Testis (tissue), 3 donors: Measurements from ENCODE around the gene COL15A1. TPM values are rescaled to one million over a fixed set of nuclear protein-coding genes. Genes with fewer than 3 reads are reported as not detected.

Experiments
- DNase-seq: peaks from one replicate; pipeline ENCODE4 v3.0.0-alpha.2; 2019
- H3K27ac ChIP-seq, 2 donors: fragments of 200-600 bp; sonication (generic); one replicate each; pipeline ENCODE4 v1.5.1; 2019
- H3K27me3 ChIP-seq: fragments of 200-600 bp; sonication (generic); one replicate; pipeline ENCODE4 v1.5.1; 2019
- H3K36me3 ChIP-seq: fragments of 200-600 bp; sonication (generic); one replicate; pipeline ENCODE4 v1.5.1; 2017; ENCODE audit warnings: low read depth; ENCODE audit errors: missing control alignments
- H3K4me1 ChIP-seq: fragments of 200-600 bp; sonication (generic); one replicate; pipeline ENCODE4 v1.5.1; 2019
- H3K4me3 ChIP-seq, 2 donors: fragments of 200-600 bp; sonication (generic); one replicate each; pipeline ENCODE4 v1.5.1; 2017 to 2019
- H3K9me3 ChIP-seq: fragments of 200-600 bp; sonication (generic); one replicate; pipeline ENCODE4 v1.5.1; 2017
- POLR2A ChIP-seq: fragments of 450-650 bp; IDR thresholded peaks from one replicate; pipeline ENCODE4 v1.6.1; 2017; ENCODE audit warnings: antibody characterized with exemption, mild to moderate bottlenecking, moderate library complexity
- WGBS, 2 donors: methylation state at CpG; one replicate each; pipeline ENCODE4 v1.1.5; 2018; 5-methylcytosine and 5-hydroxymethylcytosine counted together
- intact Hi-C: fragments of 100-400 bp; cut with DNase I; formaldehyde crosslinking; loops from one replicate; pipeline ENCODE4 v1.15.1; 2023; ENCODE audit warnings: low total_unique reads
- polyA plus RNA-seq: library from polyadenylated mRNA; stranded (reverse); fragments of 350-450 nt; fragmentation: Illumina TruSeq; extraction: RNeasy Lipid Tissue Mini Kit (QIAGEN cat#74804); gene quantifications from one replicate; pipeline ENCODE4 v1.2.3, GENCODE V29; 2014; ENCODE audit warnings: low read depth, low replicate concordance; ENCODE audit not compliant: insufficient read depth
- total RNA-seq, 2 donors: library from RNA; depleted of rRNA; stranded (reverse); fragments of >200 nt; gene quantifications; one replicate each; pipeline ENCODE4 v1.2.3, GENCODE V29; 2016
- TF ChIP-seq, protein P1 (sequence below), 3 experiments: fragments of 450-650 bp in 2 of 3; fragments of 200-600 bp in 1 of 3; sonication (generic) in 1 of 3; IDR thresholded peaks; one replicate each; pipeline ENCODE4 v1.5.1; 2016 to 2019; ENCODE audit warnings: antibody characterized with exemption in 3 of 3, mild to moderate bottlenecking in 2 of 3, moderate library complexity in 1 of 3

Gene COL15A1
- total and polyA plus RNA-seq, 3 donors from 2014 or later: 37.2 to 55.5 (median 49.4) TPM

- no peaks in the 10 kb centered on the region for H3K4me1 ChIP-seq
Measured at GRCh38 chr9:98953581-98954243, 10.0 kb downstream of the COL15A1 start.

GRCh38 chr9:98954244-98954610 lies 10.5 kb downstream of the COL15A1 start:
- intact Hi-C loops: no loop called here
- TF ChIP-seq, protein P1, sequence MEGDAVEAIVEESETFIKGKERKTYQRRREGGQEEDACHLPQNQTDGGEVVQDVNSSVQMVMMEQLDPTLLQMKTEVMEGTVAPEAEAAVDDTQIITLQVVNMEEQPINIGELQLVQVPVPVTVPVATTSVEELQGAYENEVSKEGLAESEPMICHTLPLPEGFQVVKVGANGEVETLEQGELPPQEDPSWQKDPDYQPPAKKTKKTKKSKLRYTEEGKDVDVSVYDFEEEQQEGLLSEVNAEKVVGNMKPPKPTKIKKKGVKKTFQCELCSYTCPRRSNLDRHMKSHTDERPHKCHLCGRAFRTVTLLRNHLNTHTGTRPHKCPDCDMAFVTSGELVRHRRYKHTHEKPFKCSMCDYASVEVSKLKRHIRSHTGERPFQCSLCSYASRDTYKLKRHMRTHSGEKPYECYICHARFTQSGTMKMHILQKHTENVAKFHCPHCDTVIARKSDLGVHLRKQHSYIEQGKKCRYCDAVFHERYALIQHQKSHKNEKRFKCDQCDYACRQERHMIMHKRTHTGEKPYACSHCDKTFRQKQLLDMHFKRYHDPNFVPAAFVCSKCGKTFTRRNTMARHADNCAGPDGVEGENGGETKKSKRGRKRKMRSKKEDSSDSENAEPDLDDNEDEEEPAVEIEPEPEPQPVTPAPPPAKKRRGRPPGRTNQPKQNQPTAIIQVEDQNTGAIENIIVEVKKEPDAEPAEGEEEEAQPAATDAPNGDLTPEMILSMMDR (IDR thresholded peaks at IDR 0.05): no peak
- TF ChIP-seq POLR2A: no peak
- Histone ChIP-seq H3K36me3 (no peaks in the 10 kb centered on the region), H3K27me3 (no peaks in the 10 kb centered on the region), H3K4me3 (no peak overlapping the region), H3K27ac (no peak overlapping the region), H3K4me1 (peaks cover 2% of the 10 kb centered on the region), H3K9me3 (no peaks in the 10 kb centered on the region)
- 68 to 71% methylated on average over 2 of the region's 2 CpGs for WGBS, 2 donors
- no peak for DNase-seq

More at GRCh38 chr9:98953581-98954243, 10.0 kb downstream of the COL15A1 start:
- Histone ChIP-seq H3K27ac (peak overlapping the region in 1 of 2 donors; percentile 47), H3K4me3 (no peak overlapping the region), H3K9me3 (no peaks in the 10 kb centered on the region), H3K27me3 (no peaks in the 10 kb centered on the region), H3K36me3 (no peaks in the 10 kb centered on the region)
- no peak for TF ChIP-seq POLR2A
- TF ChIP-seq, protein P1 (IDR thresholded peaks at IDR 0.05): no peak
- DNase-seq: no peak
- intact Hi-C loops: no loop called here
- 61 to 69% methylated on average over 2 of the region's 2 CpGs for WGBS, 2 donors

GRCh38 chr9:98955259-98955658 lies 11.6 kb downstream of the COL15A1 start:
- H3K4me1 ChIP-seq: peaks cover 10% of the 10 kb centered on the region
- no peak for DNase-seq
- intact Hi-C loops: no loop called here
- 73 to 81% methylated on average over 3 of the region's 3 CpGs for WGBS, 2 donors
- no peaks in the 10 kb centered on the region for H3K27me3 ChIP-seq
- H3K36me3 ChIP-seq: no peaks in the 10 kb centered on the region
- TF ChIP-seq POLR2A: no peak
- TF ChIP-seq, protein P1 (IDR thresholded peaks at IDR 0.05): no peak
- H3K9me3 ChIP-seq: no peaks in the 10 kb centered on the region
- H3K27ac ChIP-seq: no peak overlapping the region
- no peak overlapping the region for H3K4me3 ChIP-seq

- H3K9me3 ChIP-seq: no peaks in the 10 kb centered on the region
Measured at GRCh38 chr9:98957826-98958225, 14.1 kb downstream of the COL15A1 start.

More at GRCh38 chr9:98957826-98958225, 14.1 kb downstream of the COL15A1 start:
- Histone ChIP-seq H3K4me3 (no peak overlapping the region), H3K4me1 (peaks cover 17% of the 10 kb centered on the region), H3K36me3 (no peaks in the 10 kb centered on the region), H3K27ac (peak overlapping the region in 1 of 2 donors; percentile 64), H3K27me3 (no peaks in the 10 kb centered on the region)
- intact Hi-C loops: no loop called here
- 85 to 87% methylated on average over 4 to 6 of the region's 6 CpGs for WGBS, 2 donors
- TF ChIP-seq, protein P1 (IDR thresholded peaks at IDR 0.05): no peak
- TF ChIP-seq POLR2A: no peak
- no peak for DNase-seq
